ENCODE data around the gene JAK2.
"Not testable (repeated sequence)": the region's sequence is repeated elsewhere in the genome, so short reads cannot be mapped to it uniquely, and the experiment has no call there.

The JAK2 gene

DNA sequence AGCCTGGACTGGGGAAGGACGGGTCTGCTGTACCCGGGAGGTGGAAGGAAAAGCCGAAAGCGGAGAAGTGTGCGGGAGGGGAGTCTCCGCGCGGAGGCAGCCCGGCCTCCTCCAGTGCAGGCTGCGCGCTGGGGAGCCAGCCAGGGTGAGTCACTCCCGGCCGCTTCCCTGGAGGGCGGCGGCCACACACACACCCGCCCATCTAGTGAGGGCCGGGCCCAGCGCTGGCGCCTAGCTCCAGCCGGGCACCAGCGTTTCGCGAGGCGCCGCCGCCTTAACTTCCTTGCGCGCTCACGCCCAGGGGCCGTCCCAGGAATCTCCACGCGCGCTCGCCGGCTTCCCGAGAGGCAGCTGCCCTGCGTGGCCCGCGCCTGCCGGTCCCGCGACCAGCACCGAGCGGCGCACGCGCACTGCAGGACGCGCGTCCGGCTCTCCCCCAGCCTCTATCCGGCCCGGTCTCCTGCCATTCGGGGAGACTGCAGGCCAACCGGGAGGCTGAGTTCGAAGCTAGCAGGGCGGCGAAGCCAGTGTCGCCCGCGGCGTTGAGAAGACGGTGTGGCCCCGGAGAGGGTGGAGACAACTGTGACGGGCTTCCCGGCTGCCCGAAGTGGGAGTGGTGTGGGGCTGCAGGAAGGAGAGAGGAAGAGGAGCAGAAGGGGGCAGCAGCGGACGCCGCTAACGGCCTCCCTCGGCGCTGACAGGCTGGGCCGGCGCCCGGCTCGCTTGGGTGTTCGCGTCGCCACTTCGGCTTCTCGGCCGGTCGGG, at the start of gene JAK2:
TSS of gene JAK2 (plus strand) at position 652 of the 765 bp plus-strand sequence. CDS start 36,716 bp downstream, outside the sequence.
- peak; percentile 83 to 93 for DNase-seq

DNA sequence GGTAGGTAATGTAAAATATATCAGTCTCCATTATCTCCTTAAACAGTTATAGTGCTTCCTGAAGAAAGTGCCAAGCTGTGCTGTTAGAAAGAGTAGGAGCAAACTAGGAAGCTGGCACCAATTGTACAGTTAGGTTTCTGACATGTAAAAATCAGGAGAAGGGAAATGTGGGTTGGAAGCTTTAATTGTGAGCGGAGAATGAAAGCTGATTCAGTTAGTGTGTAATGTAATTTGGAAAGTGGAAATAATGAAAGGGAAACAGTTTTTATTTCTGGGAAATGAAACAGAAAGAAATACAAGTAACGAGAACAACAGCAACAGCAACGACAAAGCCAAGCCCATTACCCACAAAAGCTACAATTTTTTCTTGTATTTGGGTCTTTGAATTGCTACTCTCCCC, 48.8 kb upstream of the JAK2 start:
- DNase-seq, result no peak

DNA sequence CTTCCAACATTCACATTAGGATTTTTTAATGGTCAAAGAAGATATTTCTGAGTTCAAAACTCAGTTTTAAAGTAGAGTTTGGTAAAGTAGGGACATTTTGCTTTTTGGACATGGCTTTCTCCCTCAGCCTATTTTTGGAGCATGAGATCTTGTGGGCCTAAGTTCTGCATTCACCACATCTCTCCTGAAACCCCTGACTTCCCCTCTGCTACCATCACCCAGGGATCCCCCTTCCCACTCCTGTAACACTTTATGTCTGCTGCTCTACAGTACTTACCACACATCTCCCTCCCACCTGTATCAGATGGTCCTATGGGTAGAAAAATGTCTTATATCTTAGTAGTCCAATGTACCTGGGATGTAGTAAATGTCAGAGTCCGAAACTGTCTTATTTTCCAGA, 48.2 kb upstream of the JAK2 start:
- DNase-seq, result no peak

DNA sequence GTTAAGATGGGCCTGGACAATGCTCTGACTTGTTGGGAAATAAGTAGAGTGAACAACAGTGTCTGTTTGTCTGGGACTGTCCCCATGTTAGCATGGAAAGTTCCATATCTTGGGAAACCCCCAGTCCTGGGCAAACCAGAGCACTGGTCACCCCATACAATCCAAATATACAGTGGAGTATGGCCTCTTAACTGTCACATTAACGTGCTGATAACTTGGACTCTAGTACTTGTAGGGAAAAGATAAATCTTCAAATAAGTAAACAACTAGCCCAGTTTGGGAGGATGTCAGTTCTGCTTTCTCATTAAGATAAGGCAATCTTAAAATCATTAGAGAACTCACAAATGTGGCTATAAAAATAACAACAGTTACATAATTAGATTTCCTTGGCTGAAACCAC, 47.6 kb upstream of the JAK2 start:
- no peak for DNase-seq

DNA sequence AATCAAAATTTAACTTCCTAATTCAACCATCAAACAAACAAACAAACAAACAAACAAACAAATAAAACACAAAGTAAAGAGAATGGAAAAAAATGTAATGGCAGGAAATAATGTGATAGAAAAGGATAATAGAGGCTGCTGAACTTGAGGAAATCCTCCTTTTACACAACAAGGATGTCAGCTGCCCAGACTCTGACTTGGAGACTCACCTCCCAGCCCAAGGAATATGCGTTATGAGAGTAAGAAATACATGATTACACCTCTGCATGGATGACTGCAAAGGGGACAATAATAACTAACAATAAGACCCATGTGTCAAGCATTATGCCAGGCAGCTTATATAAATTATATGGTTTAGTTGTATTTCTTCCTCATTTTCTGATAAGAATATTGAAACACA, 46.6 kb upstream of the JAK2 start:
- DNase-seq, result no peak

DNA sequence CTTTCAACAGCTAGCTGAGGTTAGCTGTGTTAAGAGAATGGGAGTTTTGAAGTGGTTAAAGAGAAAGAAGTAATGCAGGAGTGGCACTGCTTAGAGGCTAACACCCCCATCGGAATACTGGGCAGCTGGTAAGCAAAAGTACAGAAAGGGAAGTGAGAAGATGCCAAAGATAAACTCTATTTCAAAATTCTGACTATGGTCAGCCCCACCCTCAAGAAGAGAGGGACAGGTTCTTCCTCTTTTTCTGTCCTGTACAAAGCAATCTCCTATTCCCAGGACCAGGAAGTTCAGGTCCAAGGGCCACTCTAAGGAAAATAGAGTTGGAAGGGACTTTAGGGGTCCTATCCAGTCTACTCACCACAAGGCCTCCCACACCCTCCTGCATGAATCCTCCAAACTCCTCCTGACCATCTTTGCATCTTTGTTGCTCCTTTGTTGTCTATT, 45.9 kb upstream of the JAK2 start:
- DNase-seq, result no peak

DNA sequence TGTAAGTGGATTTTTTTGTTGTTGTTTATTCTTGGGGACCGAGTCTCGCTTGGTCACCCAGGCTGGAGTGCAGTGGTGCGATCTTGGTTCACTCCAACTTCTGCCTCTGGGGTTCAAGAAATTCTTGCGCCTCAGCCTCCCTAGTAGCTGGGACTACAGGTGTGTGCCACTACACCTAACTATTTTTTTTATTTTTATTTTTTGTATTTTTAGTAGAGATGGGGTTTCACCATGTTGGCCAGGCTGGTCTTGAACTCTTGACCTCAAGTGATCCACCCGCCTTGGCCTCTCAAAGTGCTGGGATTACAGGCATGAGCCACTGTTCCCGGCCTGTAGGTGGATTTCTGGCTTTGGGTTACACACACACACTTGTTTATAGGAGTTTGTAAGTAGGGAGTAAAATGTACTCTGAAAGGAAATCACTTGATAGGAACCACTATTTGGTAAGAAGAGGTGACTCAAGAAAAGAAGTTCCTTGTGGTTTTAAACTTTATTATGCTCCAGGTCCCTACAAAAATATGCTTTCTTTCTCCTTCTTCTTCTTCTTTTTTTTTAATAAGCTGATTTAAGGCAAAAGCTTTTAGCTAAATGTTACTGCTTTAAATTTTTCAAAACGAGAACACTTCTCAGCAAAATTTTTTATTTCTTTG, 42.9 kb upstream of the JAK2 start:
- not testable (repeated sequence) for DNase-seq

DNA sequence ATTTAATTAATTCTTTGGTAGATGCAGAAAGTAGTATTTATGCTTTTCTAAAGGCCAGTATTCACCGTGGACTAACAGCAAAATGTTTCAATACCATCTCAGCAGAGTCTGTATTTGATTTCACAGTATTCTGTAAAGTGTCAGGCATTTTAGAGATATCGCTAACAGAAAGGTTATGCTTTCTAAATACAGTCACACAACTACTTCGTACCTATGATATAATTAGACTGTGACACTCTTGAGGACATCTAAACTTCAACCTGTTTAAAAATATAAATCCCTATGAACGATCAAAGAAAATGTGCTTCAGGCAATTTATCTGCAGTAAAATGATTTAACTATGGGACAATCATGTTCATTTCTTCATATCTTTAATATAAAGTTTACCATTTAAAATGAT, 41.7 kb upstream of the JAK2 start:
- DNase-seq, result no peak

DNA sequence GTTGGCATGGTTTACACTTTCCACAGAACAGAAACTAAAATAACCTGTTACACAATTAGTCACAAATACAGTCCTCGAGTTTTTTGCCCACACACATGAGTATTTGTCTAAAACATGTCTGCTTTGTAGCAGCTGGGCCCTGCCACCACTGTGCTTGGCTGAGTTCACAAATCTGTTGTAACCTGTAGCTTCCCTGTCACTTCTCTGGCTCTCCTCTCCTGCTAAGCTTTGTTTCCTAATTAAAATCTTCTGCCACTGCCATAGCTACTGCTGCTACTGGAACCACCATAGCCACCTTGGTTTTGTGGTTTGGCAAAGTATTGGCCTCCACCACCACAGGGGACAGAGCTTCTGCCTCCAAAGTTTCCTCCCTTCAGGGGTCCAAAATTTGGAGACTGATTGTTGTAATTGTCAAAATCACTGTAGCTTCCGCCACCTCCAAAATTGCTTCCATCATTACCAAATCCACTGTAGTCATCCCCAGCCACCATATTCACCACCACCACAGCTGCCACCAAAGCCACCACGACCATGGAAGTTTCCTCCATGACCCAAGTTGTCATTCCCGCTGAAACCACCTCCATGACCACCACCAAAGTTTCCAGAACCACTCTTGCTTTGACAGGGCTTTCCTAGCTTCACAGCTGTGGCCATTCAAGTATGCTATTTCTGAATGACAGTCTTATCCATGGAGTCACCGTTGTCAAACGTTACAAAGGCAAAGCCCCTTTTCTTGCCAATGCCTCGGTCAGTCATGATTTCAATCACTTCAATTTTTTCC, 40.5 kb upstream of the JAK2 start:
- not testable (repeated sequence) for DNase-seq

DNA sequence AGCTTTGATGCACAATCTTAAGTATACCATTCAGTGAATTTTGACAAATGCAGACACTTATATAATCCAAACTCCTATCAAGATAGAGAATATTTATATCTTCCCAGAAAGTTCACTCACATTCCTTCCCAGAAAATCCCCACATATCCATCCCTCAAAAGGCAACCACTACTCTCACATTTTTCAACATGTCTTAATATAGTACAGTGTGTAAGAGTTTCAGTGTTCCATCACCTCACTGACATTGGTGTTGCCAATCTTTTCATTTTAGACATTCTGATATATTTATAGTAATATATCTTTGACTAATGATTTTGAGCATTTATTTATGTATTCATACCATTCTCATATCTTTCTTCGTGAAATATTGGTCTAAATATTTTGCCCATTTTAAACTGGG, 38.1 kb upstream of the JAK2 start:
- DNase-seq, result no peak

DNA sequence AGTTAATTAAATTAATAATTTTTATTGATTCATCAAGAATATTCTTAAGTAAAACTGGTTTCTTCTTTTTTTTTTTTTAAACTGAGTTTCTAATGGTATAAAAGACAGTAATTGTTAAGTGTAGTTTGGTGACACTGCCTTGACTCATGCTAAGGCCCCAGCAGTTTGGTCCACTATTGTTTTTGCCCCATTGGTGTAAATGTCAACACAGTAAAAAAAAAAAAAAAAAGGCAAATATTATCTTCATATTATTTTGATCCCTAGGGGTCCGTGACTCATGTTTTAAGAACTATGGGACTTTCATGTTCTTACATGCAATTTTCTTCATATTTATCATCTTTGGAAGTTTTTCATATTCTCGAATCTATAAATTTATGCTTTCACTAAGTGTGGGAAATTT, 29.2 kb upstream of the JAK2 start:
- no peak for DNase-seq

DNA sequence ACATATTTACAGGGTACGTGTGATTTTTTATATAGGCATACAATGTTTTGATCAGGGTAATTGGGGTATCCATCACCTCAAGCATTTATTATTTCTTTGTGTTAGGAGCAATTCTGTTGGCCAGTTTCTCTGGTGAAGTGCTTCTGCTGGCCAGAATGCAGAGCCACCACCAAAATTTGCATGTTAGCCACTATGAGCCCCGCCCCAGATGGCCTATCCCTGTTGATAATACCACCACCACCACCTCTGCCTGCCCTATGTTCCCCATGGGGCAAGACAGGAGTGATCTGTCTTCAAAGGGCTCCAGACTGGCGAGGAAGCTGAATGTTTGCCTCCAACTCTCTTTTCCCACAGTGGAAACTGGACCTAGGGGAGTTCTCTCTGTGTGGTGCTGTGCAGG, 26.0 kb upstream of the JAK2 start:
- DNase-seq, result peak in 1 of 2 experiments; percentile 2

DNA sequence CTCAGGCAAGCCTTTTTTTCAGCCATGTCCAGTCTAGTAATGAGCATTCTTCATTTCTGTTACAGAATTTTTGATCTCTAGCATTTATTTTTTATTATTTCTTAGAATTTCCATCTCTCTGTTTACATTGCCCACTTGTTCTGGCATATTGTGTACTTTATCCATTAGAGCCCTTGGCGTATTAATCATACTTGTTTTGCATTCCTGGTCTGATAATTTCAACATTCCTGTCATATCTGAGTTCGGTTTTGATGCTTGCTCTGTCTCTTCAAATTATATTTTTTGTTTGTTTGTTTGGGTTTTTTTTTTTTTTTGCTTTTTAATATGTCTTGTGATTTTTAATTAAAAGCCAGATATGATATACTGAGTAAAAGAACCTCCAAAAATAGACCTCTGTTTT, 23.0 kb upstream of the JAK2 start:
- DNase-seq, result no peak

DNA sequence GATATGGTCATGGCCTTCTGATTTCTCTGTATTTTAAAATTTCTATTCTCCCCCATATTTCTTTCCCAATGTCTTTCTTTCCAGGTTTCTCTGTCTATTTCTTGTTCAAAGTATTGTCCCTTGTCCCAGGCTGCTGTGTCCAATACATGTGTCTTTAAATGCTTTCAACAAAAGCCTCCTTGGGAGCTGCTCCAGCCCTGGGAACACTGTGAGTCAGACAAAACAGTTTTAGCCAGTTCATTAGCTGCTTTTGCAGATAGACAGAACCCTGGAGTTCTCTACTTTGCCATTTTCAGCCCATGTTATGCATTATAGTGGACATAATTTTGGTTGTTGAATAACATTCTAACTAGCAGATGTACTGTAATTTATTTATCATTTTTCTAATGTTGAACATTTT, 20.5 kb upstream of the JAK2 start:
- no peak for DNase-seq

DNA sequence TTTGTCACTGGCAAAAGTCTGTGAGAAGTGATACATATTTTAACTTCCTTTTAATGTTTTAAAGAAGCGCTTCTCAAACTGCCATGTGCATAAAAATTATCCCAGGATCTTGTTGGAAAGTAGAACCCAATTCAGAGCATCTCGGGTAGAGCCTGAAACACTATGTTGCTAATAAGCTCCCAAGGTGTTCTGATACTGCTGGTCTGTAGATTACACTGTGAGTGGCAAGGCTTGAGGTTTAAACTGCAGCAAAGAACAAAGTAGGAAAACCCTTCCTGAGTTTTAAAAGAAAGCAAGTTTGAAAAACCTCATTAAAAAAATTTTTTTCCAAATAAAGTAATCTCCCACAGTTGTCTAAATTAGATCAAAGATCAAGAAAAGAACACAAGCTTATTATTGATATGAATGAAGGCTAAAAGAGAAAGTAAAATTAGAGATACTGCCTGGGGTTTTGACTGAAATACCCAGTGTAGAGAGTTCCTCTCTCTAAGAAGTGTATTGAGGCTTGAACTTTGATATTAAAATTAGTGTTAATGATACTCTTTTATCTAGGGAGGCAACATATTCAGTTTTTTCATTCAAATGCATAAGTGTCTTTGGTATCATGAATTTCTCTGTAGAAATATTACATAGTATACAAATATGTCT, 19.8 kb upstream of the JAK2 start:
- no peak for DNase-seq

DNA sequence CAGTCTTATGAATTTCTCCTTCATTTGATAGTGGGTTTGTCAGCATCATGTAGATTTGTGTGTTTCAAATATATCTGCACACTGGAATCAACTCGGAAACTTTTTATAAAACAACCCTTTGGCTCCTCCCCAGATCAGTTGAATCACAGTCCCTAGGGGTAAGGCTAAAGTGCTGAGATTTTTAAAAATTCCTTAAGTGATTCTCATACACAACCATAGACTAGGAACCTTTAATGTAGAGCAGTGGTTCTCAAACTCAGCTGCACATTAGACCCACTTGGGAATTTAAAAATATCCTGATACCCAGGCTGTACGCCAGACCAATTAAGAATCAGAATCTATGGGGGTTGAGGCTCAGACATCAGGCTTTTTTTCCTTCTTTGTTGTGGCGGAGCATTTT, 17.5 kb upstream of the JAK2 start:
- no peak for DNase-seq

DNA sequence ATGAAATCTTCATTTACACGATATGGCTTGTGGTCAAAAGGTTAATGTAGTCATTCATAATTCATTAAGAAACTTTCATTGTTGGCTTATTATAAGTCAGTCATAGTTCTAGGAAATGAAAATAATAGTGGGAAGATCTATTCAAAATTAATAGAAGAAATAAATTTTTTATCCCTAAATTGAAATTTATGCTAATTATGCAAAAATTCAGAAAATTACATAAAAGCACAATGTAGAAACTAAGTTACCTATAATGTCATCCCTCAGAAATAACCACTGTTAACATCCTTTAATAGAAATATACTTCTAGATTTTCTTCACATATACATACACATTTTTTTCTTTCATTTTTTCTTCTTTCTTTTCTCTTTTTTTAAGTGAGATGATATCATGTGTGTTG, 15.9 kb upstream of the JAK2 start:
- DNase-seq, result no peak

DNA sequence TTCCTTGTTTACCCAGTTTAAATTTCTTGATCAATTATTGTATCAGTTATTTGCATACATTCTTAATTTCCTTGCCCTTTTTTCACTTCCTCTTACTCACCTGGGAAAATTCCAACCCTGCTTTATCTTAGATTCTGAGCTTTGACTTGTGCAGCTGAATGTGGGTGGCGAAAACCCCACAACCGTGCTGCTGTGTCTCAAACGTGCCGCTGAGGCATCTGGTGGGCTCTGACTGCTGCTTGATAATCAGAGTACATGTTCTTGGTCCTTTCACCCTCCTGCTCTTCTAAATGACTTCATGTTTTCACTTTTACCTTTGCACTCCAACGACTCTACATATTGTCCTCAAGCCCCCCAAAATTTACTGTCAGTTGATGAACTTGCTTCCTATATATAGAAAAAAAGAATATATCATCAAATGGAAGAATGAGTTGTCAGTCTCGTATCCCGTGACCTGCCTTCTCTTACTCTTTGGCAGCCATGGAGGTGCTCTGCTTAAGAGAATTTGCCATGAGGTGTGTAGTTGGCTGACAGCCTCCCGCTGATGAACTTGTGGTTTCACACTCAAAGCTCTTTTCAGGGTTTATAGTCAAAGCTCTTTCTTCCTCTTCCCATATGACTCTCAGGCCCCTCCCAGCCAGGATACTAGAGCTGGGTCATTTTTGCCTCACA, 14.0 kb upstream of the JAK2 start:
- DNase-seq, result no peak

DNA sequence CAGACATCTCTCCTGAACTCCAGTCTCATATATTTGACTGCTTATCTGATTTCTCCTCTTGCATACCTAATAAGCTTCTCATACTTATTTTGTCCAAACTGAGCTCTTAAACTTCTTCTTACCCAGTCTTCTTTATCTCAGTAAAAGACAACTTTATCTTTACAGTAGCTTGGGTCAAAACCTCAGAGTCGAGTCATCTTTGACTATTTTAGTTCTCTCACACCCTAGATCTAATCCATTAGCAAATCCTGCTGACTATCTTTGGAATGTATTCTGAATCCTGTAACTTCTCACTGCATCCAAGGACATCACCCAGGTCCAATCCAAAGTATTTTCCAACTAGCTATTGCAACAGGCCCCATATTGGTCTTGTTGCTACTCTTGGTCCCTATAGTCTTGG, 11.8 kb upstream of the JAK2 start:
- DNase-seq, result no peak

DNA sequence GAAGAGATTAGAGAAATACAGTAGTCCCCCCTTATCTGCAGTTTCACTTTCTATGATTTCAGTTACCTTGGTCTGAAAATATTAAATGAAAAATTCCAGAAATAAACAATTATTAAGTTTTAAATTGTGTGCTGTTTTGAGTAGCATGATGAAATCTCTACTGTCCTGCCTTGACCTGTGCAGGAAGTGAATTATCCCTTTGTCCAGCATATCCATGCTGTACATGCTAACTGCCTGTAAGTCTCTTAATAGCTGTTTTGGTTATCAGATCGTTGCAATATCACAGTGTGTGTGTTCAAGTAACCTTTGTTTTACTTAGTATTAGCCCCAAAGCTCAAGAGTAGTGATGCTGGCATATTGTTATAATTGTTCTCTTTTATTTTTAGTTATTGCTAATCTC, 11.2 kb upstream of the JAK2 start:
- peak in 1 of 2 experiments; percentile 10 for DNase-seq

DNA sequence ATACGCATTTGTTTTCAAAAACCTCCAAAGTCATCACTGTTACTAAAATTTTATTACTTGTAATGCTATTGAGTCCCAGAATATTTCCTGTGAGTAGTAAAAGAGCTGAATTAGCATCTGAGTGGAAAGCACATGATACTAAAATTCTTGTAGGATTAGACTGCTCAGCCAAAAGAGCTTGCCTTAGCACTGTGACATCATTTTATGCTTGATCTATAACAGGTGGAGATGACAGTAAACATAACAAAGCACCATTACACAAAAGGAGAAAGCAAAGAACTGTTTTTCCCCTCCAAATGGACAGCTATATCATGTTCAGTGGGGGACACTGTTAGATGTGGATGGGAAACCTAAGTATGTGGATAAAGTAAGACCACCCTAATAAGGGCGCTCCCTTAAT, 5.8 kb upstream of the JAK2 start:
- no peak for DNase-seq

DNA sequence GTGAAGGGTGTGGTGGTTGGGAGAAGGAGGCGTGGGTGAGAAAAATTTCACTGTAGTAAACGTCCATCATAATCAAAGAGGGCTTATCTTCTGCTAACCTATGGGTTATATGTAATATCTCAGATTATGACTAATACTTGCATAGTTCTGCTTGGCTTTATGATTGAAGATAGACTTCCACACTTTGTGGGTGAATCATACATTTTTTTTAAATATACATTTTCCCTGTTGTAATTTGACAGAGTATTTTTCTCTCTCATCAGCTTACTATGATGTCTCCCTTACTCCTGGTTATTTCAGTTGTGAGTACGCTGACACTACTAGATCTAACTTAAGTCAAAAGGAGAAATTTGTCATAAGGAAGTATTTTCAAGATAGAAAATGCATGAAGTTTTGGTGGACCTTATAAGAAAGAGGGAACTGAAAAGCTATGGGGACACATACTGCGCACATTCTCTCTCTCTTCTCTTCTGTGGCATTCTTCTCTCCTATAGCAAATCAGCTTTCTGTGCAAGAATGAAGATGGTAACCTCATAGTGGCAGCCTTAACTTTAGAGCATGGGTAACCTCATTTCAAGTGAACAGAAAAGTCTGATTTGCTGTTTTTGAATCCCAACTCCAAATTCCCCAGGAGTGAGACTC, 4.9 kb upstream of the JAK2 start:
- no peak for DNase-seq
